ENCODE data around the gene GSTO2. TPM values are rescaled to one million over a fixed set of nuclear protein-coding genes. Genes with fewer than 3 reads are reported as not detected.

The GSTO2 gene
- total and polyA plus RNA-seq, 2 of the 4 experiments (the other 2 are of a cell fraction): 1.4 to 2.3 TPM

DNA sequence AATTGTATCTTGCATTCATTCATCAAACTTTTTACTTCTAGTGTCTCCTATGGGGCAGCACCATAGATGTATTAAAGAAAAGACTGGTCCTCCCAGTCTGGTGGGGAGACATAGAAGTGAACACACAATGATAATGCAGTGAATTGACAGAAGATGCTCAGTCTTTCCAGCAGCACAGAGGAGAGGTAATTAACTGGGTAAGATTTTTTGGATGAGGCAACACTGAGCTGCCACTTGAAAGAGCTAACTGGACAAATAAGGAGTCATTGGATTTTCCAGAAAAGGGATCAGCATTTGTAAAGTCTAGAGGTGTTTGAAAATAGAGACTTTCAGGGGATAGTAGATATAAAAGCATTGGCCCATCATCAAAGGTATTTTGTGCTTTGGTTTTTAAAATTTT, 76.5 kb downstream of the GSTO2 start:
- Histone ChIP-seq H4K20me1 (ENCODE audit: insufficient read depth, low read length) (no peaks in the 10 kb centered on the region), H2BK15ac (ENCODE audit: low read depth, low read length) (no peak overlapping the region), H3K9me1 (ENCODE audit: insufficient read depth, low read length) (peaks cover 3% of the 10 kb centered on the region; the same call in 1 of the 2 replicates), H3K4me3 (ENCODE audit: insufficient read depth, low read depth, low read length) (no peak overlapping the region), H4K5ac (ENCODE audit: low read depth, low read length) (no peak overlapping the region), H2AFZ (replicated peaks; ENCODE audit: low read length, poor library complexity) (no peak overlapping the region), H2AK5ac (ENCODE audit: low read depth, low read length) (no peak overlapping the region), H2BK20ac (ENCODE audit: low read depth, low read length) (no peak overlapping the region), H3K36me3 (ENCODE audit: control insufficient read depth, insufficient read depth, low read length) (no peaks in the 10 kb centered on the region), H2AK9ac (replicated peaks; ENCODE audit: low read depth, low read length, poor library complexity) (no peak overlapping the region), H2BK5ac (ENCODE audit: low read depth, low read length, poor library complexity, severe bottlenecking) (no peak overlapping the region), H2BK120ac (ENCODE audit: low read depth, low read length) (no peak overlapping the region), H3K23ac (ENCODE audit: low read depth, low read length) (no peak overlapping the region), H3K27me3 (ENCODE audit: control insufficient read depth, insufficient read depth, low read length) (no peaks in the 10 kb centered on the region), H3K27ac (ENCODE audit: insufficient read depth, low read length) (no peak overlapping the region), H3K9me3 (ENCODE audit: control insufficient read depth, insufficient read depth, low read length) (no peaks in the 10 kb centered on the region), H3K9ac (ENCODE audit: low read depth, low read length) (no peak overlapping the region), H3K56ac (ENCODE audit: extremely low read depth, insufficient read depth, low read length) (no peak overlapping the region), H3K14ac (replicated peaks; ENCODE audit: low read depth, low read length) (no peak overlapping the region), H4K91ac (ENCODE audit: insufficient read depth, low read depth, low read length) (no peak overlapping the region), H3K4me2 (ENCODE audit: low read depth, low read length) (no peak overlapping the region), H3K18ac (ENCODE audit: low read depth, low read length) (no peak overlapping the region), H4K8ac (ENCODE audit: low read depth in 2 of 2, low read length in 2 of 2) (no peak overlapping the region), H3K4ac (ENCODE audit: low read depth, low read length) (no peak overlapping the region), H3K79me1 (ENCODE audit: low read depth in 1 of 2, low read length in 2 of 2) (peaks cover 2% of the 10 kb centered on the region in 2 experiments; a peak in 3 of 4 replicates), H3K4me1 (ENCODE audit: control insufficient read depth, insufficient read depth, low read length) (peaks cover 5% of the 10 kb centered on the region; the same call in 1 of the 2 replicates)
- no peak for ATAC-seq (ENCODE audit: low read depth)
- DNase-seq: no peak
- BruUV-seq (replicated peaks): no TSS peak
- in situ Hi-C loops (cut with MboI; ENCODE audit: low sequenced_read_pairs) (loop anchor here (5.0 kb wide), 2 partner anchors 53 to 298 kb away; no protein-coding TSS in a partner anchor), intact Hi-C loops (cut with micrococcal nuclease) (no loop called here), dilution Hi-C loops (cut with HindIII; ENCODE audit: low sequenced_read_pairs, unreplicated experiment) (no loop called here)
- ChIA-PET POLR2A (ENCODE audit: unreplicated experiment) (no interaction called here), CTCF (interaction anchor here (1.7 kb wide), 1 partner anchor 70 kb away, joined by 4 read pairs; no protein-coding TSS in a partner anchor)
- TF ChIP-seq FOS (IDR thresholded peaks at IDR 0.05; ENCODE audit: low read depth, low read length): no peak
- no peak for TF ChIP-seq RCOR1 (IDR thresholded peaks at IDR 0.05; ENCODE audit: insufficient replicate concordance, low read length)
- no peak for TF ChIP-seq MAZ (IDR thresholded peaks at IDR 0.05; ENCODE audit: borderline replicate concordance, low read depth, low read length)
- TF ChIP-seq, protein P1, sequence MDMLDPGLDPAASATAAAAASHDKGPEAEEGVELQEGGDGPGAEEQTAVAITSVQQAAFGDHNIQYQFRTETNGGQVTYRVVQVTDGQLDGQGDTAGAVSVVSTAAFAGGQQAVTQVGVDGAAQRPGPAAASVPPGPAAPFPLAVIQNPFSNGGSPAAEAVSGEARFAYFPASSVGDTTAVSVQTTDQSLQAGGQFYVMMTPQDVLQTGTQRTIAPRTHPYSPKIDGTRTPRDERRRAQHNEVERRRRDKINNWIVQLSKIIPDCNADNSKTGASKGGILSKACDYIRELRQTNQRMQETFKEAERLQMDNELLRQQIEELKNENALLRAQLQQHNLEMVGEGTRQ (IDR thresholded peaks at IDR 0.05; ENCODE audit: low read depth, low read length): no peak
- TF ChIP-seq CHD1 (IDR thresholded peaks at IDR 0.05; ENCODE audit: low read depth, low read length): no peak
- TF ChIP-seq NFE2L2 (IDR thresholded peaks at IDR 0.05; ENCODE audit: low read depth, low read length): no peak
- TF ChIP-seq MAFK (IDR thresholded peaks at IDR 0.05; ENCODE audit: low read depth, low read length): no peak
- no peak for TF ChIP-seq CEBPB (IDR thresholded peaks at IDR 0.05; ENCODE audit: low read depth, low read length)
- no peak for TF ChIP-seq POLR2A (IDR thresholded peaks at IDR 0.05; ENCODE audit: low read depth, low read length)
- TF ChIP-seq, protein P2, sequence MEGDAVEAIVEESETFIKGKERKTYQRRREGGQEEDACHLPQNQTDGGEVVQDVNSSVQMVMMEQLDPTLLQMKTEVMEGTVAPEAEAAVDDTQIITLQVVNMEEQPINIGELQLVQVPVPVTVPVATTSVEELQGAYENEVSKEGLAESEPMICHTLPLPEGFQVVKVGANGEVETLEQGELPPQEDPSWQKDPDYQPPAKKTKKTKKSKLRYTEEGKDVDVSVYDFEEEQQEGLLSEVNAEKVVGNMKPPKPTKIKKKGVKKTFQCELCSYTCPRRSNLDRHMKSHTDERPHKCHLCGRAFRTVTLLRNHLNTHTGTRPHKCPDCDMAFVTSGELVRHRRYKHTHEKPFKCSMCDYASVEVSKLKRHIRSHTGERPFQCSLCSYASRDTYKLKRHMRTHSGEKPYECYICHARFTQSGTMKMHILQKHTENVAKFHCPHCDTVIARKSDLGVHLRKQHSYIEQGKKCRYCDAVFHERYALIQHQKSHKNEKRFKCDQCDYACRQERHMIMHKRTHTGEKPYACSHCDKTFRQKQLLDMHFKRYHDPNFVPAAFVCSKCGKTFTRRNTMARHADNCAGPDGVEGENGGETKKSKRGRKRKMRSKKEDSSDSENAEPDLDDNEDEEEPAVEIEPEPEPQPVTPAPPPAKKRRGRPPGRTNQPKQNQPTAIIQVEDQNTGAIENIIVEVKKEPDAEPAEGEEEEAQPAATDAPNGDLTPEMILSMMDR (conservative IDR thresholded peaks at IDR 0.05; ENCODE audit: low read depth, low read length): no peak
- no peak for TF ChIP-seq RFX5 (IDR thresholded peaks at IDR 0.05; ENCODE audit: low read depth, low read length)

Data from IMR-90 (cell line).